Measurements from ENCODE around the gene COX4I1. TPM values are rescaled to one million over a fixed set of nuclear protein-coding genes. Genes with fewer than 3 reads are reported as not detected.

COX4I1 gene
- polyA plus RNA-seq (ENCODE audit: insufficient read length): 427 TPM

- DNase-seq (ENCODE audit: low read depth): peak; percentile 74
Measured at GRCh38 chr16:85799497-85800320, at the start of gene COX4I1, which contains the start of gene EMC8. TSS of gene COX4I1 (plus strand) at chr16:85799695. CDS start at chr16:85801206, 1,511 bp downstream. TSS of gene EMC8 (minus strand) at chr16:85799544. CDS start at chr16:85799295, 249 bp downstream.

- no peak for DNase-seq (ENCODE audit: low read depth)
Measured at GRCh38 chr16:85749771-85750145, 49.7 kb upstream of the COX4I1 start.

- no peak for DNase-seq (ENCODE audit: low read depth)
Measured at GRCh38 chr16:85750146-85750826, 49.2 kb upstream of the COX4I1 start.

GRCh38 chr16:85750827-85751697 is 48.4 kb upstream of the COX4I1 start, which contains the start of gene C16orf74:
TSS of gene C16orf74 (minus strand) at chr16:85751096. CDS start at chr16:85735217, 15,879 bp downstream.
- DNase-seq (ENCODE audit: low read depth): no peak

- DNase-seq (ENCODE audit: low read depth): no peak
Measured at GRCh38 chr16:85751698-85752501, 47.6 kb upstream of the COX4I1 start.

- DNase-seq (ENCODE audit: low read depth): no peak
Measured at GRCh38 chr16:85752511-85753420, 46.7 kb upstream of the COX4I1 start.

- no peak for DNase-seq (ENCODE audit: low read depth)
Measured at GRCh38 chr16:85753559-85753958, 45.9 kb upstream of the COX4I1 start.

GRCh38 chr16:85753976-85754375 is 45.5 kb upstream of the COX4I1 start:
- no peak for DNase-seq (ENCODE audit: low read depth)

GRCh38 chr16:85754413-85754812 is 45.1 kb upstream of the COX4I1 start:
- DNase-seq (ENCODE audit: low read depth): no peak

GRCh38 chr16:85755929-85756768 is 43.3 kb upstream of the COX4I1 start:
- no peak for DNase-seq (ENCODE audit: low read depth)

GRCh38 chr16:85757341-85757822 is 42.1 kb upstream of the COX4I1 start:
- no peak for DNase-seq (ENCODE audit: low read depth)

- DNase-seq (ENCODE audit: low read depth): no peak
Measured at GRCh38 chr16:85759136-85759535, 40.4 kb upstream of the COX4I1 start.

- DNase-seq (ENCODE audit: low read depth): no peak
Measured at GRCh38 chr16:85759631-85760419, 39.7 kb upstream of the COX4I1 start.

GRCh38 chr16:85761861-85762260 is 37.6 kb upstream of the COX4I1 start:
- DNase-seq (ENCODE audit: low read depth): no peak

GRCh38 chr16:85762970-85763369 is 36.5 kb upstream of the COX4I1 start:
- no peak for DNase-seq (ENCODE audit: low read depth)

GRCh38 chr16:85763616-85764015 is 35.9 kb upstream of the COX4I1 start:
- no peak for DNase-seq (ENCODE audit: low read depth)

GRCh38 chr16:85765211-85765610 is 34.3 kb upstream of the COX4I1 start:
- DNase-seq (ENCODE audit: low read depth): no peak

GRCh38 chr16:85765767-85766166 is 33.7 kb upstream of the COX4I1 start:
- no peak for DNase-seq (ENCODE audit: low read depth)
